HG02840 (cell line): ENCODE data around the gene PRKAG2.
"Not testable (repeated sequence)": the region's sequence is repeated elsewhere in the genome, so short reads cannot be mapped to it uniquely, and the experiment has no call there.

Experiments
- ATAC-seq: cut with Tn5 transposase; IDR thresholded peaks from one replicate; pipeline ENCODE4 v1.9.1; 2021; ENCODE audit warnings: mild to moderate bottlenecking, moderate library complexity, moderate number of reproducible peaks; ENCODE audit not compliant: unreplicated experiment, low FRiP score

PRKAG2 gene

DNA sequence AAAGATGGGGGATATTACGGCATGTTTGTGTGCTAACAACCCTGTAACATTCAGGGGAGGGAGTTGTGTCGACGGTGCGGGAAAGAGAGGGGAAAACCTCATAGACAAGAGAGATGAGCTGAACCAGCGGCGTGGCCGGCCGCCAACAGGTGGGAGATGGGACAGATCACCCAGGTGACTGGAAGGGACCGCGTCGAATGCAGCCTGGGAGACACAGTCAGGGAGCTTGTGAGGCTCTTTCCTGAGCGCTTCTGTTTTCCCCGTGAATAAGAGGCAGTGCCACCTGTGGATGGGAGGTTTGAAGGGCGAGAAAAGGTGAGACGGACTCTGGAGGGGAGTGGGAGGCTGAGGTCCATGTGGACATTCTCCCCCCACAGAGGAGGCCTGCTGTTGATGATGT lies 9.9 kb upstream of the PRKAG2 start:
- no peak for ATAC-seq

GRCh38 chr7:151885202-151885580 lies 8.3 kb upstream of the PRKAG2 start:
- ATAC-seq: no peak

- no peak for ATAC-seq
Measured at GRCh38 chr7:151884312-151885201, 7.6 kb upstream of the PRKAG2 start.

DNA sequence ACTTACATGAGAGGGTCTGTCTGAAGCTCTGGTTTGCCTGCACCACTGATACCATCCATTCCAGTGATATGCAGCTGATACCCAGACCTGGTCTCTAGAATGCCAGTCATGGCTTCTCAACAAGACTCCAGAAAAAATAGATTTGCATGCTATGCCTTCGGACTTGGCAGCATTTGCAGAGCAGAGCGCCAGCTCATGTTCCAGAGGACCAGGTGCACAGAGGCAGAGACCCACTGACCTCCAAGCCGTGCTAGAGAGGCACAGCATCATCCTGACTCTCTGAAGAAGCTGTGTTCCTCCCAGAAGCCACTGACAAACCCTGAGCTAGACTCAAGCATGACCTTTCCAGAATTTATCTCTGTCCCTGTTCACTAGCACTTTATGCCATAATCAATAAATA lies 6.9 kb upstream of the PRKAG2 start:
- ATAC-seq: no peak

DNA sequence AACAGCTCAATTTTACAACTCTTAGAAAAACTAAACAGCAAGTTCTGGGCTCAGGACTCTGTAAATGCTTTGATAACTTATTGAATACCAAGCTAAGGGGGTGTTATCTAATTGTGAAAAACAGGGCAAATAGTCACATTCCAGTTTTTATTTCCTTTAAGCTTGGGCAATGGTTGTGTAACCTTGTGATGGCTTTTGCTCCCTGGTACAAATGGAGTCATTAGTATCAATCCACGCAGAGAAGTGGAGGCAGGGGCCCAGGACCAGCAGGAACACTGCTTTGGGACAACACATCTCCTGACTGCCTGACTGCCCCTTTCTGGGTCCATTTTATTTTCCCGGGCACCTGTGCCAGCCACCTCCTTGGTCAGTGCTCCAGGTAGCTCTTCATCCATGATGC lies 5.8 kb upstream of the PRKAG2 start:
- ATAC-seq: no peak

DNA sequence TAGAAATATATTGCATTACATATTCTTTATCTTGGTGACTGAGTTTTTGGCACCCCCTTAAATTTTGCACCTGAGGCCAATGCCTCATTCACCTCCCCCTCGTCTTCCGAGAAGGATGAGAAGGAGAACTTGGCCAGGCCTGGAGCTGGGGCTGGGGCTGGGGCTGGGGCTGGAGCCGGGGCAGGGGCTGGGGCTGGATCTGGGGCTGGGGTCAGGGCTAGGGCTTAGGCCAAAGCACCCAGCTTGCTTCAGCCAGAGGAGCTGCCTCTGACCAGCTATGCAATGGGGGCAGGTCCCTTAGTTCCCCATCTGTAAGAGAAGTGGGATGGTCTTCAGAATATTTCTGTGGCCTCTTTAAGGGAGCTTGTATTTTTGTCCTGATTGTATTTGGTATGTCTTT lies 3.8 kb upstream of the PRKAG2 start:
- ATAC-seq: no peak

- no peak for ATAC-seq
Measured at GRCh38 chr7:151877911-151878835, 1.3 kb upstream of the PRKAG2 start.

DNA sequence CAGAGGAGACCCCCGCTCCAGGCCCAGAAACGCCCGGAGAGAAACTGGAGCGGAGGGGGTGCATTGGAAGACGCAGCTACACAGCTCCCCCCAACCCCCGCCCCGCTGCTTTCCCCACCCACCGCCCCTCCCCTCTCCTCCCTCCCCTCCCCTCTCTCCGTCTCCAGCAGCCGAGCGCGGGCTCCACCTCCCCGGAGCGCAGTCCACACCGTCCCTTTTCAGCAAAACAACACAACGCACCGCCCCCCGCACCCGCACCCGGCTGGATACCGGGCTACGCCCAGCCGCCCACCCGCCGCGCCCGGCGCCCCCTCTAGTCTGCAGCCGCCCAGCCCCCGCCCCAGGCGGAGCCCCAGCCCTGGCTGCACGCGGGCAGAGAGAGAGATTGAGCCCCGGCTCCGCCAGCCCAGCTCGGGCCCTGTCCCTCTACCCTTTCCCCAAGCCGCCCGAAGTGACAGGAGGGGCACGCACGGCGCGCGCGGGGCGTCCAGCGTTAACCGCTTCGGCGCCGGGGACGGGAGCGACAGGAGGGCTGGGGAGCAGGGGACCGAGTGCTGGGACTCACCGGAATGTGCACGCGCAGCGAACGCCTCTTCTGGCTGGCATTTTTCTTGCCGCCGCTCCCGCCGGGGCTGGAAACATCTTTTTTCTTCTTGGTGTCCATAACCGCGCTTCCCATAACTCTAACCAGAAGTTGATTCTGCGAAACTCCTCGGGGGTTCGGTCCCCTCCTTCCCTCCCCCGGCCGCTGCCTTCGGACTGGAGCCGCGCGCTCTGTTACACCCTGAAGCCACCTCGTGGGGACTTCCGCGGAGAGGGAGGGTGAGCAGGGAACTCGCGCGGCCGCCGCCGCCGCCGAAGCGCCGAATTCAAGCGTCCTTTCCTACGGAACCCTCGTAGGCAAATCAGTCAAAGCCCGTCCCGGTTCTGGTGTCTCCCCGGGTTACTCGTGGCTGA lies 695 bp downstream of the PRKAG2 start:
- ATAC-seq: no peak

DNA sequence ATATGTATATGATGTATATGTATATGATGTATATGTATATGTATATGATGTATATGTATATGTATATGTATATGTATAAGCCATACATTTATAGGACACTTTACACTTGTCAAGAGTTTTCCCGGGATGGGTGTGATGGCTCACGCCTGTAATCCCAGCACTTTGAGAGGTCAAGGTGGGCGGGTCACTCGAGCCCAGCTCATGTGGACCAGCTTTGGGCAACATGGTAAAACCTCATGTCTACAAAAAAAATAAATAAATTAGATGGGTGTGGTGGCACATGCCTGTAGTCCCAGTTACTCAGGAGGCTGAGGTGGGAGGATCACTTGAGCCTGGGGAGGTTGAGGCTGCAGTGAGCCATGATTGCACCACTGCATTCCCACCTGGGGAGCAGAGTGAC lies 2.4 kb downstream of the PRKAG2 start:
- ATAC-seq: not testable (repeated sequence)

- ATAC-seq: no peak
Measured at GRCh38 chr7:151873402-151873965, 3.4 kb downstream of the PRKAG2 start.

DNA sequence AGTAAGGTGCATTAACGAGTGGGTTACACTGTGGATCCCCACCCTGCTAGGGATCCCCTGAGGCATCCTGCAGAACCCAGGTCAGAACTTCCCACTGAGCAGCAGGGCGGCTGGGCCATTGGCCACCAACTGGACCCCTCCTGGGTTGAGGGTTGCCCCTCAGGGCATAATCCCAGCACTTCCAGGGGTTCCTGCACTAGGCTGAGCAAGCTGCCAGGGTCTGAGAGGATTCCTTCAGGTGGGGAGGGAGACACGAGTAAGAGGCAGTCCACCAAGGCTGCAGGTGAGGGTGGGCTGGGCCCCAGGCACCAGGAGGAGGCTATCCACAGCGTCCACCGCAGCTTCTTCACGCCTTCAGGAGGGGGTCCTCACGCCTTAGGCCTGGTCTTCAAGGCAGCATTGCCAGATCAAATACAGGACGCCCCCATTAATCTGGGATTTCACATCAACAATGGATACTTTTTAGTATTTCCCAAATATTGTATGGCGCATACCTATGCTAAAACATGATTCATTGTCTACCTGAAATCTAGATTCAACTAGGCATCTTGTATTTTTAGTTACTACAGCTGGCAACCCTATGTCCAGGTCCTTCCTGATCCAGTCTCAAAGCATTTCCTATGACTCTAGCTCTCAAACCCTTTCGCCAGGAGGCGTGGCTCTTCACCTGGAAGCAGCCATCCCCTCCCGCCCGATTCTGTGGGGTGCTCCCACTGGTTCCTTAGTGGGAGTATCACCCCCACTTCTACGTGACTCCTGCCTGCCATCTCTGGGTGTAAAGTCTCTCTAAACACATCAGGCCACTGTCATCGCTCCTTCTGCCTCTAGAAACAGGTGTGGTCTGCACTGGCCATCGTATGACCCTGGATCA lies 4.1 kb downstream of the PRKAG2 start:
- no peak for ATAC-seq

DNA sequence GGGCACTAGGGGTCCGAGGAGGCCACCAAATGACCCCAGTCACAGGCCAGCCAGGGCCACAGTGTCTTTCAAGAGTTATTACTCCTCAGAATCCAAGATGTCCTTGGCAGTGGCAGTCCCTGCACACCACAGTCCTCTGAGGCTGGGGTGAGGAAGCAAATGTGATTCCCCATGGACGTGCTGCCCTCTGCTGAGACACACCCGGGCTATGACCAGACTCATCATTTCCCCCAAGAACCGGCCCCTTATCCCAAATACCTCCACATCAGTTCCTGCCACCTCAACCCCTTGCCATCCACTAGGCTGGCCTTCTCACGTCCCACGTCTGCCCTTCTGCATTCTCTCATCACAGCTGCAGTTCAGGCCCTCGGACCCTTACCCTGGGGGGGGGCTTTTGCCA lies 5.0 kb downstream of the PRKAG2 start:
- no peak for ATAC-seq

DNA sequence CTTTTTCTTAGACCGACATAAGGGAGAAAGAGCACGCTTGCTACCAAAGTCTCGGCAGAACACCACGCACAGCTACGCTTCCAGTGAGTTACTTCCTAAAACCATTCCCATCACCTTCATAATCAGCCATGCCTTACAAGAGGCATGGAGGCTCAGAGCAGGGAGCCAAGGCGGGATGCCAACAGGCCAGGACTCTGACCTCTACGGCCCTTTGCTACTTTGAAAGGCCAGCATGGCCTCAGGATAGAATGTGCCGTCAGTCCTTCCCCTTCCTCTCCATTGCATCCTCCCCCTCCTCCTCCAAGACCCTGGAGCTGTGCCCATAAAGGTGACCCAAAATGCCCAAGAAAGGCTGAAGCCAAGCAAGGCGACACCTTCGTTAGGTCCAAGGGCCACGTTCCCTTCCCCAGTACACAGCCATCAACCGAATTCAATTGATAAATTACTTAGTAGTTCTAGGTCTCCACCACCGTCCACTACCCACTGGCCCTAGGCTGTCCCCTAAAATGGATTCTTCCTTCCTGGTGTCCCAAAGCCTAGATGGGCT lies 5.7 kb downstream of the PRKAG2 start:
- ATAC-seq: no peak

GRCh38 chr7:151869968-151870918 lies 6.7 kb downstream of the PRKAG2 start:
- no peak for ATAC-seq

GRCh38 chr7:151869455-151869854 lies 7.5 kb downstream of the PRKAG2 start:
- ATAC-seq: no peak

GRCh38 chr7:151869109-151869428 lies 7.8 kb downstream of the PRKAG2 start:
- no peak for ATAC-seq

- ATAC-seq: no peak
Measured at GRCh38 chr7:151868396-151869108, 8.4 kb downstream of the PRKAG2 start.
